ENCODE data around the gene RABGAP1L. TPM values are rescaled to one million over a fixed set of nuclear protein-coding genes. Genes with fewer than 3 reads are reported as not detected.

The RABGAP1L gene
- total and polyA plus RNA-seq, 10 of the 15 experiments (the other 5 are each of a cell fraction or from before 2014, with no cell fraction given): 5.8 to 194 (median 113) TPM

DNA sequence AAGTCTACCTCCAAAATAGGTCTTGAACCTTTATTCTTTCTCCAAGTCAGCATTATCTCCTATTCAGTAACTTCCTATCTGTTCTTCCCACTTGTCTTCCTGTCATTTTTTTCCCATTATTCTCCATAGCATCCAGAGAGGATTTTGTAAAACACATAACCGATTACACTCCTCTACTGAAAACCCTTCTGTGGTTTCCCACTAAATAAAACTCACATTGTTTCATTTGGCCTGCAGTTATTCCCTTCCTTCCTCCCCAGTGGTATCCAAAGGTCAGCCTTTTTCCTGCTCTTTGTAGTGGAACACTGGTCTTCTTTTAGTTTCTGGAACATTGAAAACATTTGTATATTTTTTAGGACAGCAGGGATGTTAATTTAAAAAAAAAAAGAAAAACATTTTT, 554.5 kb downstream of the RABGAP1L start (continued):
- no peak for TF ChIP-seq ZBTB4 (CRISPR knock-in tag; IDR thresholded peaks at IDR 0.05)
- no peak for TF ChIP-seq SMARCA5 (IDR thresholded peaks at IDR 0.05)
- no peak for TF ChIP-seq CREM (IDR thresholded peaks at IDR 0.05; ENCODE audit: low read depth)

DNA sequence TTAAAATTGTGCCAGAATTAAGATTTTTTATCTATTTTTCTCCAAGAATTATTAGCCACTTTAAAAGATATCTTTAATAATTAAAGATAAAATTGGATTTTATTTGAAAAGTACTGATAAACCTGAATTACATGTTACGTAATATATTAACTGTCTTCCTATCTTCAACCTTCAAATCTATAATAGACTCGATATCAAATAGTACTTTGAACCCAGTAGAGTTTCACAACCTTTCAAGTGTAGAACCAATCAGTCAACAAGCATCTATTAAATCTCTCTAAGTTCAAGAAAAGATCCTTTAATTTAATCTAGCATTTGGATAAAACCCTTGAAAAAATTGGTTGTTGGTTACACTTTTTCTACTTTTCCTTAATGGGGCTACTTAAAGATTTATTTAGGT, 559.9 kb downstream of the RABGAP1L start:
- DNase-seq (ENCODE audit: low read depth, low spot score) (no peak), ATAC-seq (no peak), FAIRE-seq (no peak)
- H2AFZ ChIP-seq (ENCODE audit: control insufficient read depth, low read depth, low read length): no peak overlapping the region
- H3K4me3 ChIP-seq: no peak overlapping the region
- H3K27ac ChIP-seq (ENCODE audit: control insufficient read depth, insufficient read depth): no peak overlapping the region
- ChIA-PET CTCF (interaction anchor here (1.8 kb wide), 1 partner anchor 457 kb away, joined by 4 read pairs; no protein-coding TSS in a partner anchor), POLR2A (no interaction called here), SMC1A (ENCODE audit: uncharacterized antibody, unreplicated experiment) (no interaction called here), RAD21 (ENCODE audit: unreplicated experiment) (no interaction called here)
- BruUV-seq (replicated peaks): no TSS peak
- H4K20me1 ChIP-seq (ENCODE audit: control insufficient read depth, insufficient read depth): no peaks in the 10 kb centered on the region
- 100% methylated on average over 2 of the region's 2 CpGs for WGBS (ENCODE audit: insufficient coverage, insufficient replicate concordance, low lambda C conversion rate, missing lambda C conversion rate)
- H3K4me1 ChIP-seq (ENCODE audit: control insufficient read depth, insufficient read depth, low read length): no peaks in the 10 kb centered on the region
- no peak overlapping the region for H3K4me2 ChIP-seq (ENCODE audit: control insufficient read depth, insufficient read depth)
- no peak overlapping the region for H3K9ac ChIP-seq (ENCODE audit: control insufficient read depth, insufficient read depth, low read length)
- H3K27me3 ChIP-seq (replicated peaks in 1 of 2; ENCODE audit: control insufficient read depth in 2 of 2, insufficient read depth in 2 of 2, low read length in 1 of 2): no peaks in the 10 kb centered on the region
- in situ Hi-C loops (cut with MboI): no loop called here
- H3K9me3 ChIP-seq (replicated peaks; ENCODE audit: control insufficient read depth, insufficient read depth, low read length): no peaks in the 10 kb centered on the region
- H3K36me3 ChIP-seq (ENCODE audit: control insufficient read depth in 2 of 2, insufficient read depth in 2 of 2, low read length in 1 of 2): no peaks in the 10 kb centered on the region; a peak in 1 of 4 replicates
- intact Hi-C loops (cut with micrococcal nuclease; ENCODE audit: unreplicated experiment): no loop called here
- H3K79me2 ChIP-seq (ENCODE audit: control insufficient read depth, insufficient read depth, low read length): no peaks in the 10 kb centered on the region
- TF ChIP-seq BCL3 (IDR thresholded peaks at IDR 0.05; ENCODE audit: borderline replicate concordance, insufficient read depth, low read depth, low read length, poor library complexity, severe bottlenecking): no peak
- no peak for TF ChIP-seq PAX8 (IDR thresholded peaks at IDR 0.05)
- no peak for TF ChIP-seq CHD2 (IDR thresholded peaks at IDR 0.05; ENCODE audit: borderline replicate concordance, low read depth, low read length)
- TF ChIP-seq MYC (IDR thresholded peaks at IDR 0.05; ENCODE audit: insufficient read depth, insufficient read length, insufficient replicate concordance, low read length, severe bottlenecking): no peak
- TF ChIP-seq ZBTB11 (CRISPR knock-in tag; IDR thresholded peaks at IDR 0.05): no peak
- no peak for TF ChIP-seq ESRRA (IDR thresholded peaks at IDR 0.05; ENCODE audit: low read length)
- no peak for TF ChIP-seq CREB1 (IDR thresholded peaks at IDR 0.05; ENCODE audit: low read depth)
- TF ChIP-seq MTA3 (IDR thresholded peaks at IDR 0.05; ENCODE audit: borderline replicate concordance, low read length): no peak
- TF ChIP-seq NFIC (IDR thresholded peaks at IDR 0.05; ENCODE audit: low read depth, low read length): no peak

Data from GM12878 (cell line).